Measurements from ENCODE around the gene GEMIN5.

DNA sequence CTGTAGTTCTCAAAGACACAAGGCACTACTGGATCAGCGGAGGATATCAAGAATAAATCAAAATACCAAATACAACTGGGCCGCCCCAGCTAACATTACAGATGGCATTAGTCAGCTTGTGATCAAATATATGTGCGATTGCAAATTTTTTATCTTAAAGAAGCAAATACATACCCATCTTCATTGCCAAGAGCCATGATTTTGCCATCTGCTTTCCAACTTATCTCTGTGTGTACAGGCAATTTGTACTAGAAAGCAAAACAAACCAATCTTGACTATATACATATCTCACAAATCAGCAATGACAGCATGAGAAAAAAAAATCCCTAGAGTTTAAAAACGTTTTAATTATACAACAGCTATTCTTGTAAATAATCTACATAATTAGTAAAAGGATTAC lies 20.3 kb downstream of the GEMIN5 start:
- TF ChIP-seq CTCF (IDR thresholded peaks at IDR 0.05) (no peak), ZFX (IDR thresholded peaks at IDR 0.05; ENCODE audit: borderline replicate concordance) (no peak)

Measured in 22Rv1 (cell line).